Caco-2 (cell line): Measurements from ENCODE around the gene FRS2. TPM values are rescaled to one million over a fixed set of nuclear protein-coding genes. Genes with fewer than 3 reads are reported as not detected.

Experiments
- BruUV-seq: library from RNA; stranded (reverse); fragments of 400-500 nt; replicated peaks from 2 replicates; lab custom pipeline; 2021; lab: Mats Ljungman, UMichigan
- CTCF ChIA-PET: fragments of 300-600 bp; sonication (Branson Sonifier 250); formaldehyde crosslinking; loops from one replicate; lab custom pipeline; 2022; ENCODE audit warnings: antibody characterized with exemption; lab: Charles Lee
- POLR2A ChIA-PET: fragments of 300-600 bp; sonication (Branson Sonifier 250); formaldehyde crosslinking; loops from one replicate; lab custom pipeline; 2022; ENCODE audit warnings: antibody characterized with exemption; lab: Charles Lee
- DNase-seq, 2 experiments: peaks; one replicate each; pipeline versions ENCODE4 v3.0.0 to v3.0.0-alpha.2; 2020 to 2022
- H3K27me3 ChIP-seq: replicated peaks from 2 replicates; pipeline ENCODE4 v1.6.0; 2011; ENCODE audit warnings: low read length; ENCODE audit not compliant: control insufficient read depth, insufficient read depth
- H3K36me3 ChIP-seq: 2 replicates; pipeline ENCODE4 v1.5.1; 2011; ENCODE audit warnings: low read length; ENCODE audit not compliant: control insufficient read depth, insufficient read depth
- H3K4me1 ChIP-seq: fragments of 250-450 bp; sonication (Bioruptor Pico); 2 replicates; pipeline ENCODE4 v1.5.1; 2020; ENCODE audit warnings: mild to moderate bottlenecking
- H3K4me3 ChIP-seq: 2 replicates; pipeline ENCODE4 v1.5.1; 2011; ENCODE audit warnings: low read depth, mild to moderate bottlenecking, control low read depth, low read length
- H3K9me3 ChIP-seq: fragments of 250-450 bp; sonication (Bioruptor Pico); 2 replicates; pipeline ENCODE4 v1.5.1; 2020; ENCODE audit warnings: mild to moderate bottlenecking, moderate library complexity
- H3K27ac Mint-ChIP-seq: one replicate; pipeline ENCODE4 v1.8.0; 2022; ENCODE audit warnings: mixed read lengths; ENCODE audit not compliant: unreplicated experiment
- H3K27me3 Mint-ChIP-seq: one replicate; pipeline ENCODE4 v1.8.0; 2022; ENCODE audit warnings: mixed read lengths; ENCODE audit not compliant: insufficient read depth, unreplicated experiment
- H3K36me3 Mint-ChIP-seq: one replicate; pipeline ENCODE4 v1.8.0; 2022; ENCODE audit warnings: mild to moderate bottlenecking, mixed read lengths; ENCODE audit not compliant: insufficient read depth, unreplicated experiment
- H3K4me1 Mint-ChIP-seq: one replicate; pipeline ENCODE4 v1.8.0; 2022; ENCODE audit warnings: low read depth, mixed read lengths; ENCODE audit not compliant: unreplicated experiment
- H3K4me3 Mint-ChIP-seq: one replicate; pipeline ENCODE4 v1.8.0; 2022; ENCODE audit warnings: mild to moderate bottlenecking, moderate library complexity, mixed read lengths; ENCODE audit not compliant: unreplicated experiment
- H3K9me3 Mint-ChIP-seq: one replicate; pipeline ENCODE4 v1.8.0; 2022; ENCODE audit warnings: mixed read lengths; ENCODE audit not compliant: unreplicated experiment
- CTCF ChIP-seq, 2 experiments: fragments of 200-600 bp in 1 of 2; IDR thresholded peaks; 1 replicate in 1 of 2; 2 replicates in 1 of 2; pipeline versions ENCODE4 v1.5.1 to v1.8.0; 2011 to 2022; ENCODE audit warnings: antibody characterized with exemption in 1 of 2, control low read depth in 1 of 2, inconsistent platforms in 1 of 2, low read depth in 1 of 2, low read length in 1 of 2, mild to moderate bottlenecking in 1 of 2, moderate library complexity in 1 of 2; ENCODE audit not compliant: insufficient read depth in 1 of 2, severe bottlenecking in 1 of 2, unreplicated experiment in 1 of 2
- intact Hi-C: fragments of 100-400 bp; cut with micrococcal nuclease; formaldehyde crosslinking; loops from one replicate; pipeline ENCODE4 v1.10.0; 2022; ENCODE audit not compliant: unreplicated experiment
- total RNA-seq: library from RNA; stranded (reverse); gene quantifications from 2 replicates; pipeline ENCODE4 v1.2.3, GENCODE V29; 2022

Gene FRS2
- total RNA-seq, 1 experiment from 2014 or later, result 82.3 TPM

GRCh38 chr12:69471667-69472385, 1.6 kb downstream of the FRS2 start:
- H3K36me3 Mint-ChIP-seq, result peaks cover 35% of the 10 kb centered on the region
- no peaks in the 10 kb centered on the region for H3K9me3 Mint-ChIP-seq
- peak overlapping the region; percentile 95 for H3K27ac Mint-ChIP-seq
- Histone ChIP-seq H3K36me3 (no peaks in the 10 kb centered on the region), H3K27me3 (no peaks in the 10 kb centered on the region), H3K4me3 (peak overlapping the region; percentile 59), H3K4me1 (peaks cover 51% of the 10 kb centered on the region), H3K9me3 (no peaks in the 10 kb centered on the region)
- H3K4me1 Mint-ChIP-seq, result peaks cover 72% of the 10 kb centered on the region
- TF ChIP-seq CTCF (IDR thresholded peaks at IDR 0.05; ENCODE audit: insufficient read depth in 1 of 2, low read depth in 1 of 2, low read length in 1 of 2, severe bottlenecking in 1 of 2, unreplicated experiment in 1 of 2), result no peak
- no peaks in the 10 kb centered on the region for H3K27me3 Mint-ChIP-seq
- DNase-seq, result no peak
- intact Hi-C loops, result loop anchor here (2.0 to 5.0 kb wide), 2 partner anchors 99 to 115 kb away; partner anchors contain the start of gene YEATS4
- CTCF ChIA-PET, result no interaction called here
- H3K4me3 Mint-ChIP-seq, result peak overlapping the region; percentile 86
- POLR2A ChIA-PET, result interaction anchor here (0.7 kb wide), 1 partner anchor 25 kb away, joined by 3 read pairs; no protein-coding TSS in a partner anchor
- BruUV-seq, result no TSS peak

- TF ChIP-seq CTCF (IDR thresholded peaks at IDR 0.05; ENCODE audit: insufficient read depth in 1 of 2, low read depth in 1 of 2, low read length in 1 of 2, severe bottlenecking in 1 of 2, unreplicated experiment in 1 of 2), result no peak
- Histone ChIP-seq H3K9me3 (no peaks in the 10 kb centered on the region), H3K27me3 (no peaks in the 10 kb centered on the region), H3K36me3 (no peaks in the 10 kb centered on the region), H3K4me1 (peaks cover 43% of the 10 kb centered on the region), H3K4me3 (no peak overlapping the region)
- intact Hi-C loops, result loop anchor here (5.0 kb wide), 1 partner anchor 116 kb away; the partner anchor contains the start of gene YEATS4
- no TSS peak for BruUV-seq
- ChIA-PET CTCF (no interaction called here), POLR2A (no interaction called here)
- DNase-seq, result no peak
- Mint-ChIP-seq H3K4me1 (peaks cover 60% of the 10 kb centered on the region), H3K27ac (peak overlapping the region; percentile 33), H3K27me3 (no peaks in the 10 kb centered on the region), H3K9me3 (no peaks in the 10 kb centered on the region), H3K36me3 (peaks cover 35% of the 10 kb centered on the region), H3K4me3 (peak overlapping the region; percentile 86)
These were observed 3.1 kb downstream of the FRS2 start for GRCh38 chr12:69473262-69473661.

GRCh38 chr12:69474456-69474855, 4.3 kb downstream of the FRS2 start:
- no peak overlapping the region for H3K27ac Mint-ChIP-seq
- intact Hi-C loops, result loop anchor here (5.0 kb wide), 1 partner anchor 117 kb away; the partner anchor contains the start of gene YEATS4
- H3K9me3 Mint-ChIP-seq, result no peaks in the 10 kb centered on the region
- Histone ChIP-seq H3K27me3 (no peaks in the 10 kb centered on the region), H3K4me1 (peaks cover 40% of the 10 kb centered on the region), H3K9me3 (no peaks in the 10 kb centered on the region), H3K36me3 (no peaks in the 10 kb centered on the region), H3K4me3 (no peak overlapping the region)
- POLR2A ChIA-PET, result interaction anchor here (0.6 kb wide), 2 partner anchors 57 to 71 kb away, joined by 5 to 7 read pairs; no protein-coding TSS in a partner anchor
- DNase-seq, result no peak
- TF ChIP-seq CTCF (IDR thresholded peaks at IDR 0.05; ENCODE audit: insufficient read depth in 1 of 2, low read depth in 1 of 2, low read length in 1 of 2, severe bottlenecking in 1 of 2, unreplicated experiment in 1 of 2), result no peak
- peak overlapping the region; percentile 86 for H3K4me3 Mint-ChIP-seq
- no peaks in the 10 kb centered on the region for H3K27me3 Mint-ChIP-seq
- no TSS peak for BruUV-seq
- H3K4me1 Mint-ChIP-seq, result peaks cover 52% of the 10 kb centered on the region
- H3K36me3 Mint-ChIP-seq, result peaks cover 36% of the 10 kb centered on the region
- CTCF ChIA-PET, result no interaction called here
